ENCODE measurements around the gene MPPE1.

GRCh38 chr18:11850821-11851145 is 57.3 kb downstream of the MPPE1 start:
- no peak for TF ChIP-seq CTCF (IDR thresholded peaks at IDR 0.05; ENCODE audit: poor library complexity)
- TF ChIP-seq EZH2phosphoT487 (IDR thresholded peaks at IDR 0.05; ENCODE audit: low read depth, severe bottlenecking, unreplicated experiment), result no peak
- TF ChIP-seq EZH2 (IDR thresholded peaks at IDR 0.05; ENCODE audit: borderline replicate concordance), result no peak

All from hepatocyte (in vitro differentiated cells).